Transverse colon (tissue), 4 donors: ENCODE data around the gene ATRN. TPM values are rescaled to one million over a fixed set of nuclear protein-coding genes. Genes with fewer than 3 reads are reported as not detected.
"Not testable (repeated sequence)": the region's sequence is repeated elsewhere in the genome, so short reads cannot be mapped to it uniquely, and the experiment has no call there.

ENCODE experiments used
- DNase-seq: peaks from one replicate; pipeline ENCODE4 v3.0.0-alpha.2; 2019
- H3K27ac ChIP-seq, 4 donors: fragments of 200-600 bp; sonication (generic); 2 replicates each; pipeline ENCODE4 v1.5.1; 2016 to 2018; ENCODE audit warnings: inconsistent platforms in 4 of 4
- H3K27me3 ChIP-seq: fragments of 200-600 bp; sonication (generic); 2 replicates; pipeline ENCODE4 v1.5.1; 2017; ENCODE audit warnings: inconsistent platforms
- H3K36me3 ChIP-seq, 4 donors: fragments of 200-600 bp; sonication (generic); 2 replicates each; pipeline ENCODE4 v1.5.1; 2017 to 2019; ENCODE audit warnings: inconsistent platforms in 4 of 4
- H3K4me1 ChIP-seq, 4 donors: fragments of 200-600 bp; sonication (generic); 2 replicates each; pipeline ENCODE4 v1.5.1; 2017 to 2020; ENCODE audit warnings: inconsistent platforms in 4 of 4
- H3K4me3 ChIP-seq, 4 donors: fragments of 200-600 bp; sonication (generic); 1 replicate in 1 of 4; 2 replicates in 3 of 4; pipeline versions ENCODE4 v1.5.1 to v1.6.1; 2017 to 2019; ENCODE audit warnings: inconsistent platforms in 4 of 4
- H3K9me3 ChIP-seq, 2 donors: fragments of 200-600 bp; sonication (generic); 2 replicates each; pipeline ENCODE4 v1.5.1; 2017 to 2019; ENCODE audit warnings: inconsistent platforms in 2 of 2
- EP300 ChIP-seq: sonication (generic); formaldehyde crosslinking; IDR thresholded peaks from one replicate; pipeline ENCODE4 v1.6.1; 2017; ENCODE audit warnings: antibody characterized with exemption, low read depth
- POLR2A ChIP-seq: fragments of 450-650 bp; IDR thresholded peaks from one replicate; pipeline ENCODE4 v1.6.1; 2016; ENCODE audit warnings: antibody characterized with exemption, mild to moderate bottlenecking, moderate library complexity
- POLR2AphosphoS5 ChIP-seq, 3 donors: sonication (generic); formaldehyde crosslinking; IDR thresholded peaks; one replicate each; pipeline ENCODE4 v1.6.1; 2016; ENCODE audit warnings: antibody characterized with exemption in 3 of 3
- WGBS, 2 donors: methylation state at CpG; one replicate each; pipeline ENCODE4 v1.1.5; 2018; ENCODE audit warnings: low coverage in 1 of 2; 5-methylcytosine and 5-hydroxymethylcytosine counted together
- in situ Hi-C, 4 donors: fragments of 200-750 bp; cut with MboI; loops; one replicate each; pipeline versions ENCODE4 v1.15.0 to v1.15.1; 2017; ENCODE audit warnings: low sequenced_read_pairs in 3 of 4, low pct_ligation_motif_present in 1 of 4, low pct_unique_long_range_greater_than_20kb in 1 of 4
- intact Hi-C: fragments of 100-400 bp; cut with DNase I; formaldehyde crosslinking; loops from one replicate; pipeline ENCODE4 v1.15.1; 2023; ENCODE audit warnings: low total_unique reads
- total RNA-seq, 4 donors: library from RNA; depleted of rRNA; stranded (reverse); fragments of >200 nt; gene quantifications; one replicate each; pipeline ENCODE4 v1.1.0, GENCODE V29; 2016
- TF ChIP-seq, protein P1 (sequence below), 5 experiments: fragments of 200-600 bp in 3 of 5; fragments of 450-650 bp in 2 of 5; sonication (generic) in 3 of 5; IDR thresholded peaks; 1 replicate in 2 of 5; 2 replicates in 3 of 5; pipeline ENCODE4 v1.5.1; 2016 to 2017; ENCODE audit warnings: antibody characterized with exemption in 5 of 5, inconsistent platforms in 3 of 5, mild to moderate bottlenecking in 2 of 5, moderate library complexity in 1 of 5

The ATRN gene
- total RNA-seq, 4 donors from 2014 or later: 6.8 to 24.7 (median 15.9) TPM

DNA sequence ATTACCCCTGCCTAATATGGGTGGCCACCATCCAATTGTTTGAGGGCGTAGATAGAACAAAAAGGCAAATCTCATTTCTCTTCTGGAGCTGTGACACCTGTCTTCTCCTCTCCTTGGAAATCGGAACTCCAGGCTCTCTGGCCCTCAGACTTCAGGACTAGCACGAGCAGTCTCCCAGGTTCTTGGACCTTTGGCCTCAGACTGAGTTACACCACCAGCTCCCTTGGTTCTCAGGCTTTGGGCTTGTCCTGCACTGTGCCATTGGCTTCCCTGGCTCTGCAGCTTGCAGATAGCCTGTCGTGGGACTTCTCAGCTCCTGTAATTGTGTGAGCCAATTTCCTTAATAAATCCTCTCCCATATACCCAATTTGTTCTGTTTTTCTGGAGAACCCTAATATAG is 34.3 kb downstream of the ATRN start:
- Histone ChIP-seq H3K4me1 (peaks cover 0 to 12% (median 3%) of the 10 kb centered on the region in 4 donors), H3K27ac (no peak overlapping the region), H3K9me3 (no peaks in the 10 kb centered on the region), H3K36me3 (no peaks in the 10 kb centered on the region), H3K27me3 (no peaks in the 10 kb centered on the region), H3K4me3 (no peak overlapping the region)
- DNase-seq: no peak
- intact Hi-C loops (no loop called here), in situ Hi-C loops (no loop called here)
- 90 to 97% methylated on average over 2 to 4 of the region's 4 CpGs for WGBS, 2 donors
- TF ChIP-seq POLR2A (no peak), POLR2AphosphoS5 (IDR thresholded peaks at IDR 0.05) (no peak), EP300 (no peak)
- TF ChIP-seq, protein P1, sequence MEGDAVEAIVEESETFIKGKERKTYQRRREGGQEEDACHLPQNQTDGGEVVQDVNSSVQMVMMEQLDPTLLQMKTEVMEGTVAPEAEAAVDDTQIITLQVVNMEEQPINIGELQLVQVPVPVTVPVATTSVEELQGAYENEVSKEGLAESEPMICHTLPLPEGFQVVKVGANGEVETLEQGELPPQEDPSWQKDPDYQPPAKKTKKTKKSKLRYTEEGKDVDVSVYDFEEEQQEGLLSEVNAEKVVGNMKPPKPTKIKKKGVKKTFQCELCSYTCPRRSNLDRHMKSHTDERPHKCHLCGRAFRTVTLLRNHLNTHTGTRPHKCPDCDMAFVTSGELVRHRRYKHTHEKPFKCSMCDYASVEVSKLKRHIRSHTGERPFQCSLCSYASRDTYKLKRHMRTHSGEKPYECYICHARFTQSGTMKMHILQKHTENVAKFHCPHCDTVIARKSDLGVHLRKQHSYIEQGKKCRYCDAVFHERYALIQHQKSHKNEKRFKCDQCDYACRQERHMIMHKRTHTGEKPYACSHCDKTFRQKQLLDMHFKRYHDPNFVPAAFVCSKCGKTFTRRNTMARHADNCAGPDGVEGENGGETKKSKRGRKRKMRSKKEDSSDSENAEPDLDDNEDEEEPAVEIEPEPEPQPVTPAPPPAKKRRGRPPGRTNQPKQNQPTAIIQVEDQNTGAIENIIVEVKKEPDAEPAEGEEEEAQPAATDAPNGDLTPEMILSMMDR (IDR thresholded peaks at IDR 0.05): no peak

DNA sequence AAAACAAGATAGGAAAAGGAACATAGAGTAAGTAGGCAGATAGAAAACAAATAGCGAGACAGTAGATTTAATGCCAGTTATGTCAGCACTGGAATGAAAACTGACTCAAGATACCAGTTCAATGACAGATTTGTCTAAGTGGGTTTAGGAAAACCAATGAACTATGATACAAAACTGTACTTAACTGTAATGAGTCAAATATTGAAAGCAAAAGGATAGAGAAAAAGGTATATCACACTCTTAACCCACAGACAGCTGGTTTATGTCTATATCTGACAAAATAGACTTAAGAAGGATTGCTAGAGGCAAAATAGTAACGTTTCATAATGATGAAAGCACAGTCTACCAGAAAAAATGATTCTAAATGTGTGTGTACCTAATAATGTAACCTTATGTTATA is 38.2 kb downstream of the ATRN start:
- H3K9me3 ChIP-seq: no peaks in the 10 kb centered on the region

DNA sequence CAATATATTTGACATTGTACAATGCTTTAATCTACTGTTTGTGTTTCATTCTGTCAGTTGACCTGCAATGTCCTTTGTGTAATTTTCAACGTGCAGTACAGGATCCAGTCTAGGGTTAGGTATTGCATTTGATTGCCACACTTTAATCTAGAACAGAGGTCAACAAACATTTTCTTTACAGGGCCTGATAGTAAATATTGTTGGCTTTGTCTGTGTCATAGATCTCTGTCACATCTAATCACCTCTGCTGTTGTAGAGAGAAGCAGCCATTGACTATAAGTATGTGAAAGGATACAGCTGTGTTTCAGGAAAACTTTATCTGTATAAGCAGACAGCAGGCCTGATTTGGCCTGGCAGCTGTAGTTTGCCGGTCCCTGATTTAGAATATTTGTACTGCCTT is 39.3 kb downstream of the ATRN start:
- in situ Hi-C loops (no loop called here), intact Hi-C loops (no loop called here)
- Histone ChIP-seq H3K4me3 (no peak overlapping the region), H3K36me3 (no peaks in the 10 kb centered on the region), H3K27me3 (no peaks in the 10 kb centered on the region), H3K9me3 (no peaks in the 10 kb centered on the region), H3K4me1 (peaks cover 0 to 18% (median 3%) of the 10 kb centered on the region in 4 donors), H3K27ac (no peak overlapping the region)
- 31 to 40% methylated on average over 2 of the region's 2 CpGs for WGBS, 2 donors
- no peak for DNase-seq
- TF ChIP-seq EP300 (no peak), POLR2AphosphoS5 (IDR thresholded peaks at IDR 0.05) (no peak), POLR2A (no peak)
- TF ChIP-seq, protein P1 (IDR thresholded peaks at IDR 0.05): no peak

More for the DNA sequence above, 38.2 kb downstream of the ATRN start:
- in situ Hi-C loops: no loop called here
- H3K27me3 ChIP-seq: no peaks in the 10 kb centered on the region
- TF ChIP-seq, protein P1 (IDR thresholded peaks at IDR 0.05): no peak
- no peak for TF ChIP-seq EP300
- H3K36me3 ChIP-seq: no peaks in the 10 kb centered on the region
- H3K27ac ChIP-seq: no peak overlapping the region
- WGBS, 2 donors: 80 to 86% methylated on average over 2 of the region's 2 CpGs
- H3K4me3 ChIP-seq: no peak overlapping the region
- intact Hi-C loops: no loop called here
- H3K4me1 ChIP-seq: peaks cover 0 to 18% (median 3%) of the 10 kb centered on the region in 4 donors
- no peak for DNase-seq

DNA sequence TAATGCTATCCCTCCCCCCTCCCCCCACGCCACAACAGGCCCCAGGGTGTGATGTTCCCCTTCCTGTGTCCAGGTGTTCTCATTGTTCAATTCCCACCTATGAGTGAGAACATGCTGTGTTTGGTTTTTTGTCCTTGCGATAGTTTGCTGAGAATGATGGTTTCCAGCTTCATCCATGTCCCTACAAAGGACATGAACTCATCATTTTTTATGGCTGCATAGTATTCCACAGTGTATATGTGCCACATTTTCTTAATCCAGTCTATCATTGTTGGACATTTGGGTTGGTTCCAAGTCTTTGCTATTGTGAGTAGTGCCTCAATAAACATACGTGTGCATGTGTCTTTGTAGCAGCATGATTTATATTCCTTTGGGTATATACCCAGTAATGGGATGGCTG is 41.4 kb downstream of the ATRN start:
- intact Hi-C loops, H3K27ac ChIP-seq, H3K27me3 ChIP-seq, in situ Hi-C loops, H3K4me3 ChIP-seq, H3K36me3 ChIP-seq, H3K9me3 ChIP-seq, DNase-seq: not testable (repeated sequence)
- 81% methylated on average over 3 of the region's 3 CpGs; no CpG with 5 or more reads in 1 of the 2 donors for WGBS, 2 donors
- H3K4me1 ChIP-seq: peaks cover 0 to 18% (median 3%) of the 10 kb centered on the region in 4 donors

DNA sequence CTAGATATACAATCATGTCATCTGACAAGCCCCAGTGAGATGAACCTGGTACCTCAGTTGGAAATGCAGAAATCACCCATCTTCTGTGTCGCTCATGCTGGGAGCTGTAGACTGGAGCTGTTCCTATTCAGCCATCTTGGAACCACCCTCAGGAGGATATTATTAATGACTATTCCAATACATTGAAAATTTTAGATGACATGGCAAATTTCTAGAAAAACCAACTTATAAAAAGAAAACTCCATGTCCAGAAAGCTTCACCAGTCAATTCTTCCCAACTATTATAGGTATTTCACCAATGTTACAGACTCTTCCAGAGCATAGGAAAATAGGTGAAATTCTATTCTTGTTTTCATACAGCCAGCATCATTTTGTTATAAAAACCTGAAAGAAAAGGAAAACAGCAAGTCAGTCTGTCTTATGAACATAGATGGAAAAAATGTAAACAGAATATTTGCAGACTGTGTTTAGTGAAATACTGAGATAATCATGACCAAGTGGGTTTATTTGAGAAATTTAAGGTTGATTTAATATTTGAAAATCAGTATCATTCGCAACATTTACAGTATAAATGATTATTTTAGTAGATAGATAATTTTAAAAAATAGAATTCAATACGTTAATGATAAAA is 43.3 kb downstream of the ATRN start:
- H3K4me3 ChIP-seq: no peak overlapping the region
- peaks cover 0 to 10% (median 3%) of the 10 kb centered on the region in 4 donors for H3K4me1 ChIP-seq
- in situ Hi-C loops: no loop called here
- intact Hi-C loops: no loop called here
- no peaks in the 10 kb centered on the region for H3K9me3 ChIP-seq
- DNase-seq: no peak
- no peaks in the 10 kb centered on the region for H3K27me3 ChIP-seq
- WGBS, 2 donors: 75 to 100% methylated on average over 3 of the region's 3 CpGs
- no peak overlapping the region for H3K27ac ChIP-seq
- no peaks in the 10 kb centered on the region for H3K36me3 ChIP-seq
- no peak for TF ChIP-seq EP300
- no peak for TF ChIP-seq POLR2AphosphoS5 (IDR thresholded peaks at IDR 0.05)
- TF ChIP-seq, protein P1 (IDR thresholded peaks at IDR 0.05): no peak
- no peak for TF ChIP-seq POLR2A
